Keratinocyte (primary cell): ENCODE data around the gene INPP5A. TPM values are rescaled to one million over a fixed set of nuclear protein-coding genes. Genes with fewer than 3 reads are reported as not detected.

Experiments
- DNase-seq: peaks from one replicate; pipeline ENCODE4 v3.0.0-alpha.2; 2011; ENCODE audit warnings: low read depth, missing footprints, low spot score
- FAIRE-seq: peaks from 2 replicates; lab custom pipeline; 2011; peaks lifted over from hg19 to GRCh38; lab: Jason Lieb, UNC
- H2AFZ ChIP-seq: 2 replicates; pipeline ENCODE4 v1.6.0; 2012; ENCODE audit warnings: low read length, control low read depth, inconsistent platforms; ENCODE audit not compliant: control insufficient read depth
- H3K27ac ChIP-seq: 2 replicates; pipeline ENCODE4 v1.5.1; 2011; ENCODE audit warnings: low read length; ENCODE audit not compliant: control insufficient read depth, insufficient read depth
- H3K27me3 ChIP-seq: 3 replicates; pipeline ENCODE4 v1.6.0; 2011; ENCODE audit warnings: low read length; ENCODE audit not compliant: control insufficient read depth, insufficient read depth; ENCODE audit errors: extremely low read depth
- H3K36me3 ChIP-seq, 2 experiments: 2 replicates in 1 of 2; 3 replicates in 1 of 2; pipeline ENCODE4 v1.5.1; 2011; ENCODE audit warnings: low read length in 2 of 2, mild to moderate bottlenecking in 1 of 2; ENCODE audit not compliant: control insufficient read depth in 2 of 2, insufficient read depth in 2 of 2; ENCODE audit errors: extremely low read depth in 1 of 2
- H3K4me1 ChIP-seq: 3 replicates; pipeline ENCODE4 v1.5.1; 2011; ENCODE audit warnings: low read length; ENCODE audit not compliant: control insufficient read depth, insufficient read depth; ENCODE audit errors: extremely low read depth
- H3K4me2 ChIP-seq: 3 replicates; pipeline ENCODE4 v1.6.0; 2011; ENCODE audit warnings: low read depth, low read length; ENCODE audit not compliant: control insufficient read depth, insufficient read depth; ENCODE audit errors: extremely low read depth
- H3K4me3 ChIP-seq, 3 experiments: fragments of 200-600 bp in 1 of 3; sonication (generic) in 1 of 3; 2 replicates in 2 of 3; 3 replicates in 1 of 3; pipeline ENCODE4 v1.5.1; 2011 to 2016; ENCODE audit warnings: low read length in 3 of 3, mild to moderate bottlenecking in 3 of 3, control low read depth in 2 of 3, inconsistent platforms in 1 of 3, low read depth in 1 of 3, mixed read lengths in 1 of 3, mixed run types in 1 of 3, moderate library complexity in 1 of 3; ENCODE audit not compliant: control insufficient read depth in 2 of 3, insufficient read depth in 2 of 3; ENCODE audit errors: extremely low read depth in 1 of 3
- H3K79me2 ChIP-seq: 2 replicates; pipeline ENCODE4 v1.6.0; 2012; ENCODE audit warnings: low read length; ENCODE audit not compliant: control insufficient read depth, insufficient read depth
- H3K9ac ChIP-seq: 3 replicates; pipeline ENCODE4 v1.6.0; 2011; ENCODE audit warnings: low read length; ENCODE audit not compliant: control insufficient read depth, insufficient read depth; ENCODE audit errors: extremely low read depth
- H3K9me1 ChIP-seq: 3 replicates; pipeline ENCODE4 v1.6.0; 2011; ENCODE audit warnings: low read length; ENCODE audit not compliant: control insufficient read depth, insufficient read depth; ENCODE audit errors: extremely low read depth
- H3K9me3 ChIP-seq: 2 replicates; pipeline ENCODE4 v1.5.1; 2012; ENCODE audit warnings: low read depth, low read length; ENCODE audit not compliant: control insufficient read depth
- H4K20me1 ChIP-seq: 3 replicates; pipeline ENCODE4 v1.6.0; 2011; ENCODE audit warnings: low read length; ENCODE audit not compliant: control insufficient read depth, insufficient read depth; ENCODE audit errors: extremely low read depth
- EZH2 ChIP-seq: IDR thresholded peaks from one replicate; pipeline ENCODE4 v1.6.1; 2012; ENCODE audit warnings: inconsistent platforms, mild to moderate bottlenecking, low read length, moderate library complexity
- dilution Hi-C: fragments of 300-500 bp; cut with MboI; formaldehyde crosslinking; loops from one replicate; pipeline ENCODE4 v1.7.0; 2020; ENCODE audit warnings: low sequenced_read_pairs; ENCODE audit not compliant: extremely low pct_ligation_motif_present
- polyA plus RNA-seq, 5 experiments: library from polyadenylated mRNA; depleted of rRNA in 3 of 5; stranded (reverse) in 3 of 5; stranded (forward) in 1 of 5; unstranded in 1 of 5; fragments of >200 nt; gene quantifications; 1 replicate in 1 of 5; 2 replicates in 3 of 5; 3 replicates in 1 of 5; pipeline versions ENCODE4 v1.2.1 to v1.2.3, GENCODE V29; 2011 to 2012; ENCODE audit warnings: missing spikeins in 2 of 5, low read depth in 1 of 5, low replicate concordance in 1 of 5
- TF ChIP-seq, protein P1 (sequence below), 3 experiments: IDR thresholded peaks in 1 of 3; conservative IDR thresholded peaks in 1 of 3; optimal IDR thresholded peaks in 1 of 3; 2 replicates in 2 of 3; 3 replicates in 1 of 3; pipeline versions ENCODE3 to v1.5.1; 2011; ENCODE audit warnings: low read length in 3 of 3, mild to moderate bottlenecking in 3 of 3, moderate library complexity in 2 of 3, control low read depth in 1 of 3, inconsistent platforms in 1 of 3; ENCODE audit not compliant: insufficient read depth in 2 of 3; ENCODE audit errors: extremely low read depth in 1 of 3

INPP5A gene
- polyA plus RNA-seq, 1 donor (not counting 4 experiments of a cell fraction or from before 2014, with no cell fraction given) = 11.2 TPM

DNA sequence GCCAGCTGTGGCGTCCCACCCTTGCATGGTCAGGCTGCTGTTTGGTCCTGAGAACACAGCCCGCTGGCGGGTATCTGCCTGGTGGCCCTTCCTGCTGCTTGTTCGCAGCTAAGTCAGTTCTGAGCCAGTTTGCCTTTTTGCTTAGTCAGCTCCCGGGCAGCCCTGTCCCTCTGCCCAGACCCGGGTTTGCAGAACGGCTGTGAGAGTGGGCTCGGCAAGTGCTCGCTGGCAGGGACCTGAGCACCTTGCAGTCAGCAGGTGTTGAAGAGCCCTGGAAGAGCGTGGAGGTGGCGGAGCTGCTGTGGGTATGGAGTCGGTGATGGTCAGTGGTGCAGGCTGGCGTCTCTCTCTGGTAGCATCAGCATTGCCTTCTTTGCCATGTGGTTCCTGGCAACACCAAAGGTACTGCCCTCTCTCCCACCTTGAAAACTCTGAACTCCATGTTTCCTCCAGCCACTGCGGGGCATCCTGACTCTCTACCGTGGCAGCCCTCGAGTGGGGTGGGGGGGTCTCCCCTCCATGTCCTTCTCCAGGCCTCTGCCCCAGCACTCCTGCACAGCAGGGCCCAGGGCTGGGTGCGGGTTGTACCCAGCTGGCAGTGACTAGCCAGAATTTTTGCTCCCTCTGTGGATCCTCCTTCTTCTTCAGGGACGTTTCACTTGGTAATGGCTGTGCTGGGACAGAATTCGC lies 4.6 kb downstream of the INPP5A start:
- Histone ChIP-seq H3K9me1 (no peaks in the 10 kb centered on the region), H2AFZ (no peak overlapping the region), H3K27me3 (no peaks in the 10 kb centered on the region), H3K79me2 (peaks cover 37% of the 10 kb centered on the region), H3K4me3 (no peak overlapping the region), H4K20me1 (peaks cover 10% of the 10 kb centered on the region), H3K4me2 (no peak overlapping the region), H3K4me1 (peaks cover 21% of the 10 kb centered on the region), H3K9me3 (no peaks in the 10 kb centered on the region), H3K36me3 (no peaks in the 10 kb centered on the region), H3K9ac (no peak overlapping the region), H3K27ac (no peak overlapping the region)
- dilution Hi-C loops = no loop called here
- no peak for TF ChIP-seq EZH2
- TF ChIP-seq, protein P1, sequence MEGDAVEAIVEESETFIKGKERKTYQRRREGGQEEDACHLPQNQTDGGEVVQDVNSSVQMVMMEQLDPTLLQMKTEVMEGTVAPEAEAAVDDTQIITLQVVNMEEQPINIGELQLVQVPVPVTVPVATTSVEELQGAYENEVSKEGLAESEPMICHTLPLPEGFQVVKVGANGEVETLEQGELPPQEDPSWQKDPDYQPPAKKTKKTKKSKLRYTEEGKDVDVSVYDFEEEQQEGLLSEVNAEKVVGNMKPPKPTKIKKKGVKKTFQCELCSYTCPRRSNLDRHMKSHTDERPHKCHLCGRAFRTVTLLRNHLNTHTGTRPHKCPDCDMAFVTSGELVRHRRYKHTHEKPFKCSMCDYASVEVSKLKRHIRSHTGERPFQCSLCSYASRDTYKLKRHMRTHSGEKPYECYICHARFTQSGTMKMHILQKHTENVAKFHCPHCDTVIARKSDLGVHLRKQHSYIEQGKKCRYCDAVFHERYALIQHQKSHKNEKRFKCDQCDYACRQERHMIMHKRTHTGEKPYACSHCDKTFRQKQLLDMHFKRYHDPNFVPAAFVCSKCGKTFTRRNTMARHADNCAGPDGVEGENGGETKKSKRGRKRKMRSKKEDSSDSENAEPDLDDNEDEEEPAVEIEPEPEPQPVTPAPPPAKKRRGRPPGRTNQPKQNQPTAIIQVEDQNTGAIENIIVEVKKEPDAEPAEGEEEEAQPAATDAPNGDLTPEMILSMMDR (optimal IDR thresholded peaks at IDR 0.05 in 1 of 3, IDR thresholded peaks at IDR 0.05 in 1 of 3, conservative IDR thresholded peaks at IDR 0.05 in 1 of 3; ENCODE audit: extremely low read depth in 1 of 3, insufficient read depth in 2 of 3, low read length in 3 of 3) = no peak
- FAIRE-seq = no peak
- no peak for DNase-seq

DNA sequence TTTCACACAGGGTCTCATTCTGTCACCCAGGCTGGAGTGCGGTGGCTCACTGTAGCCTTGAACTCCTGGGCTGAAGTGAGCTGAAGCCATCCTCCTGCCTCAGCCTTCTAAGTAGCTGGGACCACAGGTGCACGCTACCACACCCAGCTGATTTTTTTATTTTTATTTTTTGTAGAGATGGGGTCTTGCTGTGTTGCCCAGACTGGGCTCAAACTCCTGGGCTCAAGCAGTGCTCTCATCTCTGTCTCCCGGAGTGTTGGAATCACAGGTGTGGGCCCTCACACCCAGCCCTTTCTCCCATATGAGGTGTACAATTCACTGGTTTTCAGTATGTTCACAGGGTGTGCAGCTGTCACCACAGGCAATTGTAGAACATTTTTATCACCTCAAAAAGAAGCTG lies 5.2 kb downstream of the INPP5A start:
- no peaks in the 10 kb centered on the region for H3K9me1 ChIP-seq
- no peak overlapping the region for H3K4me3 ChIP-seq
- no peak overlapping the region for H3K27ac ChIP-seq
- no peak overlapping the region for H3K4me2 ChIP-seq
- peaks cover 10% of the 10 kb centered on the region for H4K20me1 ChIP-seq
- no peak for DNase-seq
- no peaks in the 10 kb centered on the region for H3K36me3 ChIP-seq
- H3K27me3 ChIP-seq = no peaks in the 10 kb centered on the region
- H3K9ac ChIP-seq = no peak overlapping the region
- H3K9me3 ChIP-seq = no peaks in the 10 kb centered on the region
- TF ChIP-seq, protein P1 (optimal IDR thresholded peaks at IDR 0.05 in 1 of 3, IDR thresholded peaks at IDR 0.05 in 1 of 3, conservative IDR thresholded peaks at IDR 0.05 in 1 of 3; ENCODE audit: extremely low read depth in 1 of 3, insufficient read depth in 2 of 3, low read length in 3 of 3) = no peak
- no peak for TF ChIP-seq EZH2
- peaks cover 21% of the 10 kb centered on the region for H3K4me1 ChIP-seq
- H2AFZ ChIP-seq = no peak overlapping the region
- dilution Hi-C loops = no loop called here
- peaks cover 40% of the 10 kb centered on the region for H3K79me2 ChIP-seq
- FAIRE-seq = no peak
